NCI-H2227 (cell line): ENCODE measurements around the gene HS6ST2.

Experiments
- DNase-seq: peaks from one replicate; lab custom pipeline; 2025; ENCODE audit not compliant: unreplicated experiment; lab: John Stamatoyannopoulos, UW

The HS6ST2 gene

GRCh38 chrX:132624466-132624865 lies 334.0 kb downstream of the HS6ST2 start:
- no peak for DNase-seq

- DNase-seq: no peak
Measured at GRCh38 chrX:132623942-132624341, 334.5 kb downstream of the HS6ST2 start.

- DNase-seq: no peak
Measured at GRCh38 chrX:132623300-132623699, 335.1 kb downstream of the HS6ST2 start.

GRCh38 chrX:132622130-132622529 lies 336.3 kb downstream of the HS6ST2 start:
- no peak for DNase-seq

- no peak for DNase-seq
Measured at GRCh38 chrX:132618810-132619209, 339.6 kb downstream of the HS6ST2 start.

- peak; percentile 10 for DNase-seq
Measured at GRCh38 chrX:132615391-132616131, 342.9 kb downstream of the HS6ST2 start.

GRCh38 chrX:132614297-132614696 lies 344.1 kb downstream of the HS6ST2 start:
- no peak for DNase-seq

DNA sequence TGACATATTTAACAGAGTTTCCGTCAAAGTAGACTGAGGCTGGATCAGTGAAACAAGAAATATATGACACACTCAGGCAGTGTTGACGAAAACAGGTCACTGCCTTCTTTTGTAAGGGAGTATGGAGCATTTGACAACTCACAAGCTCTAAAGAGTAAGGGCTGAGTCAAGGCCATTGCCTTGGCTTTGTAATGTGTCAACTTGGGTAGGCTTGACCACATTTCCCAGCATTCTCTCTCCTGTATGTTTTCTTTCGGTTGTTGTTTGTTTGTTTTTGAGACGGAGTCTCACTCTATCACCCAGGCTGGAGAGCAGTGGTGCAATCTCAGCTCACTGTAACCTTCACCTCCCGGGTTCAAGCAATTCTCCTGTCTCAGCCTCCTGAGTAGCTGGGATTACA lies 344.6 kb downstream of the HS6ST2 start:
- DNase-seq: no peak

DNA sequence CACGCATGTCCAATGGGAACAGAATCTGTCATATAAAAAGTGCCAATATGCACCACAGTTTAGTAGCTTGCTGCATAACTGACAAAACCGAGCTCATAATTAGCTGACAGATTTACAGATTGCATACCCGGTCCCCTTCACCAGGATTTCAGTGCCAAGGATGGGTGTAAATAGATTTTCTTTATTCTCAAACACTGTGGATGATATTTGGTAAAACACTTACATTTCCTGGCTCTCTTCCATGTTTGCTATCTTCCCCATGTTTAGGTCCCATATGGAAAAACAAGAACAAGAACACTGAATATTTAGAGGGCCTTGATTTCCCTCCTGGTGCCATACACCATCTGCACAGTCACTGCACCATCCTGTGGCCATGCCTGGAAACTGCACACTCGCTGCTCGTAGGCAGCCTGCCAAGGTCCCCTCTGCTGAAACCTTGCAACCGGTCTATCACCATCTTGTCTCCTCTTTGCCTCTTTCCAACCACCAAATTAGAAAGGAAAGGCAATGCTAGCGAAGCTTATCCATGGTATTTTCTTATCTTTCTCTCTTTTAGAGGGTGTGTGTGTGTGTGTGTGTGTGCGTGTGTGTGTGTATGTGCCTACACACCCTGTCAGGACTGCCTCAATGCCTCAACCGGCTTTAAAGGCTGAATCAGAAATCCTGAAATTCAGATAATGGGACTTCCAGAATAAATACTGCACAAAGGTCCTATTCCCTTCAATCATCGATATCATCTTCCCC lies 345.4 kb downstream of the HS6ST2 start:
- DNase-seq: peak; percentile 15

- DNase-seq: no peak
Measured at GRCh38 chrX:132610536-132610935, 347.9 kb downstream of the HS6ST2 start.

DNA sequence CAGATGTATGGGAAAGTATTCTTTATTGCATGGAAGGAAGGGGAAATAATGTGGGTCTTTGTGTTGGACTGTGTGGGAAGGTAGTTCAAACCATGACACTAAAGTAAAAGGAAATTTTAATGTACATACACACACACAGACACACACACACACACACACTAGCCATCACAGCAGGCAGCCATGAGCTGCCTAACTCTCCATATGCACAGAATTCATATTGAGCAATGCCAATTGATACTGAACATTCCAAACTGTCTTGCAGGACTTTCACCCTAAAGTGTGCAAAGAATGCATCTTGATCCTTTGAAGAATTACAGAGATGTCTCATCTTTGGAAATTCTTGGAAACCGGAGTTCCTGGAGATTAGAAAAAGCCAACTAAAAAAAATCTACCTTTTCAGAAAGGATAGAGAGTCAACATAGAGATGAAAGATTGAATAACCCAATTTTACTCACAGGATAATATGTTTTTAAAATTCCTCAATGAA lies 349.0 kb downstream of the HS6ST2 start:
- no peak for DNase-seq

DNA sequence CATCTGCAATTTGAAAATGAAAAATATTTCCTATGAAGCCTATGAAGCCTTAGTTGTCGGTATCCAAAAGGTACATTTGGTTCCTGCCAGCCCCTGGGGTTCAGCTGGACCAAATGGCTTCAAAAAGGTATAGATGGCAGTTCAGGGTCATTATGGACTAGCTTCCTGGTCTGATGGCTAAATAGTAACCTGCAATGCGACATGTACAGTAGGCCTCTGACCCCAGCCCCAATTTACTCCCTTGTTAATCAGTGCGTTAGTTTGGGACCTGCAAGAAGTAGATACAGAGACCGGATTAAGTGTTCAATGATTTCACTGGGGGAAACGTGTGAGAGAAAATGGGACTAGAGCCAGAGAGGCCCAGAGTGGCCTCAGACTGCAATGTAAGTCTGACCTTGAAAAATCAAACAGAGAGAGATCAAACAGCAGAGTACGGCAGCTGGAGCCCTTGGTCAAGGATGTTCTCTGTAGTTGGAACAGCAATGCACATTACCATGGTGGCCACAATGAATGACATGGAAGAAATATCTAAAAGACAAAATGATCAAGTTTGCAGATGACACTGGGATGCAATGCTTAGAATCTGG lies 354.6 kb downstream of the HS6ST2 start:
- no peak for DNase-seq

DNA sequence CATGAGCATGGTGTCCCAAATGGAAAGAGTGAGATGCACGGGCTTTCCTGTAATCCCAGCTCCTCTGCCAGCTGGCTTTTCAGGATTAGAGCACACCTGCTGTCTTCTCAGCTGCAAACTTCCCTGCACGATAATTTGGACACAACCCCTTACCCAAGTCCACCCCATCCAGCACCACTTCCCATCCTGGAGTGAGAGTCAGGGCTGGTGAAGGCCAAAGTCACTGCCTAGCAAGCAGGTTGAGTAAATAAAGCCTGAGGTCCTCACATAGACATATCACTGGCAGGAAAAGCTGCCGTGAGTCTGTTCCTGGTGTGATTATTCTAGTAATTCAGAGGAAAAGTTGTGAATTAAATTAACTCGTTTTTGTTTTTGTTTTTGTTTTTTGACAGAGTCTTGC lies 355.7 kb downstream of the HS6ST2 start:
- no peak for DNase-seq

GRCh38 chrX:132594999-132595398 lies 363.4 kb downstream of the HS6ST2 start:
- no peak for DNase-seq

DNA sequence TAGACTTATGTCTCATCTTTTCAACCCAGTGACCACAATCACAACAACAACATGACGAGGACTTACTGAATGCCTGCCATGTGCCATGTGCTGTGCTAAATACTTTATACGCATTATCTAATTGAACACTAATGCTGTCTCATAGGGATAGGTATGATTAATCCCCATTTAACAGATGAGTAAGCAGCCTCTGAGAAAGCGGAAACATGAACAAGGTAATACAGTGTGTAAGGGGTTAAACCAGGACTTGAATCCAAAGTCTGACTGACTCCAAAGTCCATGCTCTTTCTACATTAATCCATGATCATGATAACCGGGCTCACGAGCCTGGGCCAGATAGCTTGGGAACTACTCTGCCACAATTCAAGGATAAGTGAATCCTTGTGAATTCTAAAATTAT lies 364.3 kb downstream of the HS6ST2 start:
- DNase-seq: no peak

GRCh38 chrX:132592880-132593279 lies 365.5 kb downstream of the HS6ST2 start:
- no peak for DNase-seq

GRCh38 chrX:132591719-132592275 lies 366.6 kb downstream of the HS6ST2 start:
- DNase-seq: no peak

DNA sequence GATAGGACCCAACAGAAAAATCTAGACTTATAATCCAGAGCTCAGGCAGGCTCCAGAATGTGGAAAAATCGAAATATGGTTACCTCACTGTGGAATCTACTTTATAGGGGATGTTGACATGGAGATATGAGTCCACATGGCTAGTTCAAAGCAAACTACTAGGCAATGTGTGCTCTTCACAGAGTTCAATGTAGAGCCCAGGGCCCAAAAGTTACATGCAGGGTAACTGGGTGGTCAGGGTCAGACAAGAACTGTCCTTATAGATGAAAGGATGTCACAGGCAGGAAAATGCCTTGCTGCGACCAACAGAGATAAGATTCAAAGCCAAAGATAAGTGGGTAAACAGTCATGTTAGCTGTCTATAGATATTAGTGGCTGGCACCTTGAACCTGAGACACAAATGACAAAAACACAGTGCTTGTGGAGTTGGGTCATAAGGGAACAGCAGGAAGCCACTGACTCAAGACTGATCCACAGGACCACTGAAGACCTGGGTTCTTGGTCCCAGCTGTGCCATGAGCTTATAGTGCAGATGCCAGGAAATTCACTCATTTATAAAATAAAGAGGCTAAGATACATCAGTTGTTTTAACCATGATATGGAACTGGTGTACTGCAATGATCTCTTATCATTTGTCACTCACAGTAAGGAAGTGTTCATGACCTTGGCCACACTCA lies 367.9 kb downstream of the HS6ST2 start:
- no peak for DNase-seq

GRCh38 chrX:132584936-132585335 lies 373.5 kb downstream of the HS6ST2 start:
- no peak for DNase-seq

DNA sequence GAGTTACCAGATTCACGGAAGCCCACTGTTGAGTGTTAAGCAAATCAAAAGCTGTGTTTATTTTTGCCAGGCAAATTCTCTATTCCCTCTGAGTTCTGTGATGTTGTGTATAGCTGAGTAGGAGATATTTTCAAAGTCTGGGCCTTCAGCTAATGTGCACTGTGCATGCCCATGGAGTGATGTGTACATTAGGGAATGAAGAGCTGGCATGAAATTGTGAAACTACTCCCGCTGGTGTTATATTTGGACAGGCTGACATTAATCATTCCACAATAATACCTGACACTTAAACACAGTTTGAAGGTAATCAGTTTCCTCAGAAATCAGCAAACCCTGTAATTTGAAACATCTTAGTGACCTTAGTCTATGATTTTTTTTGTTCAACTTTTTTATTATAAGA lies 381.5 kb downstream of the HS6ST2 start:
- DNase-seq: no peak
